H9 (cell line): Measurements from ENCODE around the gene FLT3. TPM values are rescaled to one million over a fixed set of nuclear protein-coding genes. Genes with fewer than 3 reads are reported as not detected.

Source experiments
- DNase-seq: peaks from one replicate; pipeline ENCODE4 v3.0.0-alpha.2; 2017
- H2AFZ ChIP-seq: one replicate; pipeline ENCODE4 v1.6.1; 2013; ENCODE audit warnings: mild to moderate bottlenecking, low read length, control low read depth, moderate library complexity
- H2AK5ac ChIP-seq: 2 replicates; pipeline ENCODE4 v1.6.1; 2013; ENCODE audit warnings: low read length, control low read depth, mixed read lengths; ENCODE audit not compliant: insufficient read length
- H2BK120ac ChIP-seq: one replicate; pipeline ENCODE4 v1.6.1; 2013; ENCODE audit warnings: low read depth, mild to moderate bottlenecking, low read length, control low read depth, inconsistent platforms; ENCODE audit not compliant: poor library complexity, severe bottlenecking
- H2BK12ac ChIP-seq: 2 replicates; pipeline ENCODE4 v1.6.1; 2013; ENCODE audit warnings: low read length, control low read depth, mixed read lengths, low read depth; ENCODE audit not compliant: insufficient read length
- H2BK15ac ChIP-seq: 2 replicates; pipeline ENCODE4 v1.6.1; 2013; ENCODE audit warnings: low read depth, low read length, control low read depth
- H2BK20ac ChIP-seq: one replicate; pipeline ENCODE4 v1.6.1; 2013; ENCODE audit warnings: low read depth, mild to moderate bottlenecking, low read length, control low read depth, inconsistent platforms; ENCODE audit not compliant: poor library complexity, severe bottlenecking
- H2BK5ac ChIP-seq: 2 replicates; pipeline ENCODE4 v1.6.1; 2013; ENCODE audit warnings: low read length, control low read depth, mixed read lengths; ENCODE audit not compliant: insufficient read length
- H3K14ac ChIP-seq: 2 replicates; pipeline ENCODE4 v1.6.1; 2013; ENCODE audit warnings: low read length, control low read depth; ENCODE audit not compliant: insufficient read depth
- H3K18ac ChIP-seq: 2 replicates; pipeline ENCODE4 v1.6.1; 2013; ENCODE audit warnings: low read depth, mild to moderate bottlenecking, mixed read lengths, low read length, control low read depth; ENCODE audit not compliant: insufficient read length
- H3K23ac ChIP-seq: 2 replicates; pipeline ENCODE4 v1.6.1; 2013; ENCODE audit warnings: low read length, control low read depth, mixed read lengths, low read depth; ENCODE audit not compliant: insufficient read length
- H3K23me2 ChIP-seq: 2 replicates; pipeline ENCODE4 v1.6.1; 2013; ENCODE audit warnings: low read depth, mild to moderate bottlenecking, mixed read lengths, low read length, control low read depth; ENCODE audit not compliant: insufficient read length, poor library complexity, severe bottlenecking
- H3K27ac ChIP-seq: 2 replicates; pipeline ENCODE4 v1.5.1; 2013; ENCODE audit warnings: low read length, control low read depth, mixed read lengths, low read depth; ENCODE audit not compliant: insufficient read length
- H3K27me3 ChIP-seq: 2 replicates; pipeline ENCODE4 v1.6.1; 2013; ENCODE audit warnings: low read length, control low read depth, inconsistent platforms; ENCODE audit not compliant: insufficient read depth
- H3K4ac ChIP-seq: 2 replicates; pipeline ENCODE4 v1.6.1; 2013; ENCODE audit warnings: low read depth, mild to moderate bottlenecking, control low read depth, inconsistent platforms, low read length, moderate library complexity
- H3K4me1 ChIP-seq: 2 replicates; pipeline ENCODE4 v1.6.1; 2013; ENCODE audit warnings: low read length, control low read depth, inconsistent platforms; ENCODE audit not compliant: insufficient read depth
- H3K4me2 ChIP-seq: 2 replicates; pipeline ENCODE4 v1.6.1; 2013; ENCODE audit warnings: low read length, control low read depth, mixed read lengths; ENCODE audit not compliant: insufficient read length, insufficient read depth
- H3K56ac ChIP-seq: 2 replicates; pipeline ENCODE4 v1.6.1; 2013; ENCODE audit warnings: low read depth, mild to moderate bottlenecking, mixed read lengths, low read length, control low read depth; ENCODE audit not compliant: insufficient read length
- H3K79me1 ChIP-seq: 2 replicates; pipeline ENCODE4 v1.6.1; 2013; ENCODE audit warnings: low read depth, mild to moderate bottlenecking, moderate library complexity, low read length, control low read depth, inconsistent platforms; ENCODE audit not compliant: insufficient read depth, poor library complexity, severe bottlenecking
- H3K79me2 ChIP-seq: 2 replicates; pipeline ENCODE4 v1.6.1; 2013; ENCODE audit warnings: low read length, control low read depth, inconsistent platforms; ENCODE audit not compliant: insufficient read depth
- H3K9ac ChIP-seq: 2 replicates; pipeline ENCODE4 v1.6.1; 2013; ENCODE audit warnings: low read length, control low read depth, mixed read lengths; ENCODE audit not compliant: insufficient read length; ENCODE audit errors: extremely low read depth
- H3K9me3 ChIP-seq: one replicate; pipeline ENCODE4 v1.6.1; 2013; ENCODE audit warnings: low read depth, low read length, inconsistent platforms; ENCODE audit not compliant: control insufficient read depth
- H3T11ph ChIP-seq: one replicate; pipeline ENCODE4 v1.6.1; 2013; ENCODE audit warnings: mild to moderate bottlenecking, low read length, control low read depth, inconsistent platforms
- H4K20me1 ChIP-seq: one replicate; pipeline ENCODE4 v1.6.1; 2013; ENCODE audit not compliant: control insufficient read depth, insufficient read length, insufficient read depth
- H4K5ac ChIP-seq: 2 replicates; pipeline ENCODE4 v1.6.1; 2013; ENCODE audit warnings: low read depth, mild to moderate bottlenecking, mixed read lengths, low read length, control low read depth; ENCODE audit not compliant: insufficient read length
- H4K8ac ChIP-seq: replicated peaks from 2 replicates; pipeline ENCODE4 v1.6.1; 2013; ENCODE audit warnings: low read length, control low read depth, mixed read lengths, low read depth; ENCODE audit not compliant: insufficient read length
- H4K91ac ChIP-seq: 2 replicates; pipeline ENCODE4 v1.6.1; 2013; ENCODE audit warnings: low read depth, mild to moderate bottlenecking, moderate library complexity, mixed read lengths, low read length, control low read depth; ENCODE audit not compliant: insufficient read length
- H3K27ac Mint-ChIP-seq, 3 experiments: 2 replicates in 2 of 3; 3 replicates in 1 of 3; pipeline ENCODE4 v1.8.0; 2020 to 2021; ENCODE audit warnings: mixed read lengths in 3 of 3, mild to moderate bottlenecking in 1 of 3, moderate library complexity in 1 of 3
- H3K27me3 Mint-ChIP-seq: 2 replicates; pipeline ENCODE4 v1.8.0; 2021; ENCODE audit warnings: low read depth, mild to moderate bottlenecking, moderate library complexity, mixed read lengths
- H3K36me3 Mint-ChIP-seq, 3 experiments: 2 replicates in 2 of 3; 3 replicates in 1 of 3; pipeline ENCODE4 v1.8.0; 2020 to 2021; ENCODE audit warnings: low read depth in 3 of 3, mixed read lengths in 3 of 3; ENCODE audit not compliant: insufficient read depth in 1 of 3
- H3K4me1 Mint-ChIP-seq, 2 experiments: 2 replicates each; pipeline ENCODE4 v1.8.0; 2020; ENCODE audit warnings: mixed read lengths in 2 of 2
- H3K4me3 Mint-ChIP-seq, 2 experiments: 2 replicates in 1 of 2; 3 replicates in 1 of 2; pipeline ENCODE4 v1.8.0; 2020 to 2021; ENCODE audit warnings: mild to moderate bottlenecking in 2 of 2, mixed read lengths in 2 of 2, moderate library complexity in 1 of 2
- H3K9me3 Mint-ChIP-seq, 2 experiments: 2 replicates in 1 of 2; 3 replicates in 1 of 2; pipeline ENCODE4 v1.8.0; 2020; ENCODE audit warnings: mild to moderate bottlenecking in 2 of 2, mixed read lengths in 2 of 2, moderate library complexity in 1 of 2
- WGBS: extraction: QIAGEN DNeasy Blood & Tissue Kit; methylation state at CpG from one replicate; pipeline ENCODE4 v1.1.7; 2013; ENCODE audit warnings: missing lambda C conversion rate, low lambda C conversion rate, mixed read lengths; ENCODE audit not compliant: insufficient read length; ENCODE audit errors: extremely low coverage; 5-methylcytosine and 5-hydroxymethylcytosine counted together
- total RNA-seq: library from RNA; stranded (reverse); gene quantifications from 2 replicates; pipeline ENCODE4 v1.2.1, GENCODE V29; 2021
- TF ChIP-seq, protein P1 (sequence below): fragments of 200-600 bp; sonication (generic); conservative IDR thresholded peaks from 3 replicates; pipeline ENCODE4 v1.8.0; 2021; ENCODE audit warnings: antibody characterized with exemption, mild to moderate bottlenecking

FLT3 gene
- total RNA-seq, 1 experiment from 2014 or later: 0.44 TPM

DNA sequence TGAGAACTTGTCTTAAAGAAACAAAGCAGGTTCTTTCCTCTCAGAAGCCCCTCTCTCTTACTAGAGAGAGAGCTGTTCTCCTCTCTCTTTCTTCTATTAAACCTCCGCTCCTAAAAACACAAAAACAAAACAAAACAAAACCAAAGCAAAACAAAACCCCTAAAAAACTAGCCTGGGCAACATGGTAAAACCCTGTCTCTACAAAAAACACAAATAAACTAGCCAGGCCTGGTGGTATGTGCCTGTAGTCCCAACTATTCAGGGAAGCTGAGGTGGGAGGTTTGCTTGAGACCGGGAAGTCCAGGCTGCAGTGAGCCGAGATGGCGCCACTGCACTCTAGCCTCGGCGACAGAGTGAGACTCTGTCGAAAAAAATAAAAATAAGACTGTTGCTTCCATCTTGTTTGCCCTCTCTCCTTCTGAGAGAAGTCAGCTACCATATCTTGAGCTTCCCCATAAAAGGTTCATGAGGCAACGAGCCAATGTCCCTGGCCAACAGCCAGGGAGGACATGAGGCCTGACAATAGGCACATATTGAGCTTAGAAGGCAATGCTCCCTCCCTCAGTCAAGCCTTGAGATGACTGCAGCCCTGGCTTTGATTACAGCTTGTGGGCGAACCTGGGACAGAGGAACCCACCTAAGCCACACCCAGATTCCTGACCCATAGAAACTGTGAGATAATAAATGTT, 17.5 kb upstream of the FLT3 start:
- Histone ChIP-seq H3K27me3 (no peaks in the 10 kb centered on the region), H3K4me2 (no peak overlapping the region), H4K8ac (no peak overlapping the region), H2AK5ac (no peak overlapping the region), H3K56ac (no peak overlapping the region), H3K9me3 (no peaks in the 10 kb centered on the region), H3T11ph (no peak overlapping the region), H3K27ac (no peak overlapping the region), H3K79me1 (no peaks in the 10 kb centered on the region), H2BK5ac (no peak overlapping the region), H3K4ac (no peak overlapping the region), H3K18ac (no peak overlapping the region), H2AFZ (peak overlapping the region; percentile 90), H4K91ac (no peak overlapping the region), H4K5ac (no peak overlapping the region), H2BK120ac (no peak overlapping the region), H2BK15ac (no peak overlapping the region), H3K23me2 (no peaks in the 10 kb centered on the region), H3K79me2 (no peaks in the 10 kb centered on the region), H3K4me1 (no peaks in the 10 kb centered on the region), H3K9ac (no peak overlapping the region), H3K14ac (no peak overlapping the region), H2BK20ac (no peak overlapping the region), H4K20me1 (no peaks in the 10 kb centered on the region), H3K23ac (no peak overlapping the region), H2BK12ac (no peak overlapping the region)
- Mint-ChIP-seq H3K4me3 (no peak overlapping the region), H3K9me3 (peaks cover 0 to 4% of the 10 kb centered on the region in 2 experiments; a peak in 1 of 5 replicates), H3K4me1 (peaks cover 5 to 6% of the 10 kb centered on the region in 2 experiments), H3K27ac (peak overlapping the region; percentile 22 to 57 (median 41); a peak in 5 of 7 replicates), H3K27me3 (no peaks in the 10 kb centered on the region), H3K36me3 (no peaks in the 10 kb centered on the region)
- peak; percentile 39 for DNase-seq
- 100% methylated on average over 1 of the region's 9 CpGs for WGBS
- TF ChIP-seq, protein P1, sequence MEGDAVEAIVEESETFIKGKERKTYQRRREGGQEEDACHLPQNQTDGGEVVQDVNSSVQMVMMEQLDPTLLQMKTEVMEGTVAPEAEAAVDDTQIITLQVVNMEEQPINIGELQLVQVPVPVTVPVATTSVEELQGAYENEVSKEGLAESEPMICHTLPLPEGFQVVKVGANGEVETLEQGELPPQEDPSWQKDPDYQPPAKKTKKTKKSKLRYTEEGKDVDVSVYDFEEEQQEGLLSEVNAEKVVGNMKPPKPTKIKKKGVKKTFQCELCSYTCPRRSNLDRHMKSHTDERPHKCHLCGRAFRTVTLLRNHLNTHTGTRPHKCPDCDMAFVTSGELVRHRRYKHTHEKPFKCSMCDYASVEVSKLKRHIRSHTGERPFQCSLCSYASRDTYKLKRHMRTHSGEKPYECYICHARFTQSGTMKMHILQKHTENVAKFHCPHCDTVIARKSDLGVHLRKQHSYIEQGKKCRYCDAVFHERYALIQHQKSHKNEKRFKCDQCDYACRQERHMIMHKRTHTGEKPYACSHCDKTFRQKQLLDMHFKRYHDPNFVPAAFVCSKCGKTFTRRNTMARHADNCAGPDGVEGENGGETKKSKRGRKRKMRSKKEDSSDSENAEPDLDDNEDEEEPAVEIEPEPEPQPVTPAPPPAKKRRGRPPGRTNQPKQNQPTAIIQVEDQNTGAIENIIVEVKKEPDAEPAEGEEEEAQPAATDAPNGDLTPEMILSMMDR: peak; percentile 17; the same call in 1 of the 3 replicates
